ENCODE measurements around the gene NCOA5.

GRCh38 chr20:46128310-46129151 lies 38.8 kb upstream of the NCOA5 start:
- TF ChIP-seq EZH2 (IDR thresholded peaks at IDR 0.05; ENCODE audit: low read depth, unreplicated experiment) (no peak), CTCF (conservative IDR thresholded peaks at IDR 0.05; ENCODE audit: low read depth in 2 of 2) (peak; percentile 76 to 86), REST (IDR thresholded peaks at IDR 0.05; ENCODE audit: unreplicated experiment) (no peak), POLR2AphosphoS5 (IDR thresholded peaks at IDR 0.05; ENCODE audit: low read depth) (no peak), JUNB (IDR thresholded peaks at IDR 0.05; ENCODE audit: unreplicated experiment) (no peak)
